T1000 (cell line): ENCODE data around the gene KCNJ12.
"Not testable (repeated sequence)": the region's sequence is repeated elsewhere in the genome, so short reads cannot be mapped to it uniquely, and the experiment has no call there.

Experiments
- DNase-seq: peaks from one replicate; lab custom pipeline; 2025; ENCODE audit warnings: mixed read lengths; lab: John Stamatoyannopoulos, UW

The KCNJ12 gene

GRCh38 chr17:21422311-21423189 is 46.4 kb downstream of the KCNJ12 start:
- DNase-seq: not testable (repeated sequence)

- not testable (repeated sequence) for DNase-seq
Measured at GRCh38 chr17:21423190-21423493, 47.0 kb downstream of the KCNJ12 start.

GRCh38 chr17:21424697-21425096 is 48.5 kb downstream of the KCNJ12 start:
- DNase-seq: not testable (repeated sequence)

- DNase-seq: no peak
Measured at GRCh38 chr17:21425321-21425720, 49.2 kb downstream of the KCNJ12 start.

DNA sequence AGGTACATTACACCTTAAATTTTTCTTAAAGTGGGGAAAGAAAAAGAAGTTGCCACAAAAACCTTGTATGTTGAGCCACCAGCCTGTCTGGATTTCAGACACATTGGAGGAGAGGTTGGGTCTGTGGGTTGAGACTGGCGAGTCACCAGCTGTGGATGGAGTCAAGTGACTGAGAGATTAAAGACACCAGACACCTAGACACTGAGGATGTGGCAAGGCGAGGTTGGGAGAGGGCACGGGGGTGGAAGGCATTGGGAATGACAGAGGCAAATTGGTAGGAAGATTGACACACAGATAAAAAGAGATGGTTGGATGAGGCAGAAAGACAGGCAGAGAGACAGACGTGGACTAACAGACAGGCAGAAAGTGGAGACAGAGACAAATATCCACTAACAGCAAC is 49.6 kb downstream of the KCNJ12 start:
- no peak for DNase-seq

GRCh38 chr17:21426246-21426645 is 50.1 kb downstream of the KCNJ12 start:
- not testable (repeated sequence) for DNase-seq

- DNase-seq: not testable (repeated sequence)
Measured at GRCh38 chr17:21426876-21427275, 50.7 kb downstream of the KCNJ12 start.

DNA sequence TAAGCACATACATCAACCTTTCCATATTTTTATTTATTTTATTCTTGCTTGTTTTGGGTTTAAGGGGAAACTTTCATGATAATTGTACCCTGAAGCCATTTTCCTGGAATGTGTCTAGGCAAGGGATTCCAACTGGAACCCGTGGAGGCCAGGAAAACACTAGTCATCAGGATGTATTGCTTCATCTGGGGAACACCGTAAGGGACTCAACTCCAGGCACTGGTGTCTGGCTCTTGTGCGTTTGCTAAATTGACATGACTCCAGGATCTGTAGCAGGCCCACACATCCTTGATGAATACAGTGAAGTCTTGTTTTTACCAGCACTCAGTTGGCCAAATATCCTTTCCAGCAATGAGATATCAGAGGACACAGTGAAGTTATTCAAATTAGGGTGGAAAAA is 51.6 kb downstream of the KCNJ12 start:
- not testable (repeated sequence) for DNase-seq

DNA sequence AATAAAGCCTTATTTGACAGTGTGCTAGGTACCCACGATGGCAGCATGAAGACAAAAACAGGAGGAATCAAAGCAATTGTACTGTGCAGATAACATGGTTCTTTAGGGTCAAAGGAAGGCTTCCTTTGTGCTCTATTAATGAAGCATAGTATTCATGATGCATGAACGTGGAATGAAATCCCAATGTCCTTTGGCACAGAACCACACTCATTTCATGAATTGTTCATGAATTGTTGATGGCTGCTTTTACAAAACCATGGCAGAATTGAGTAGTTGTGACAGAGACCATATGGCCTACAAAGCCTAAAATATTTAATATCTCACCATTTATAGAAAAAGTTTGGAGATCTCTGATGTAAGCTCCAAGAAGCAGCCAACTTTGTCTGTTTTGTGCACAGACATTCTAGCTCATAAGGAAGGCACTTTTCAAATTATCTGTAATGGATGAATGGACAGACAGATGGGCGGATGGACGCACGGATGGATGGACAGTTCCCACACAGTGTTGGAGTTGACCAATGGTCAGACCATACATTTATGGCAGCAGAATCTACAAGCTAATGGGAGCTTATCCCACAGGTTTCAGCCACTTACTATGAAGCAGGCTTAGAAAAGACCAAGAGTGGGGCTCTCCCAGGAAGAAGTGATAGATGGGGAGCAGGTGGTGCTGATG is 52.7 kb downstream of the KCNJ12 start:
- DNase-seq: not testable (repeated sequence)

DNA sequence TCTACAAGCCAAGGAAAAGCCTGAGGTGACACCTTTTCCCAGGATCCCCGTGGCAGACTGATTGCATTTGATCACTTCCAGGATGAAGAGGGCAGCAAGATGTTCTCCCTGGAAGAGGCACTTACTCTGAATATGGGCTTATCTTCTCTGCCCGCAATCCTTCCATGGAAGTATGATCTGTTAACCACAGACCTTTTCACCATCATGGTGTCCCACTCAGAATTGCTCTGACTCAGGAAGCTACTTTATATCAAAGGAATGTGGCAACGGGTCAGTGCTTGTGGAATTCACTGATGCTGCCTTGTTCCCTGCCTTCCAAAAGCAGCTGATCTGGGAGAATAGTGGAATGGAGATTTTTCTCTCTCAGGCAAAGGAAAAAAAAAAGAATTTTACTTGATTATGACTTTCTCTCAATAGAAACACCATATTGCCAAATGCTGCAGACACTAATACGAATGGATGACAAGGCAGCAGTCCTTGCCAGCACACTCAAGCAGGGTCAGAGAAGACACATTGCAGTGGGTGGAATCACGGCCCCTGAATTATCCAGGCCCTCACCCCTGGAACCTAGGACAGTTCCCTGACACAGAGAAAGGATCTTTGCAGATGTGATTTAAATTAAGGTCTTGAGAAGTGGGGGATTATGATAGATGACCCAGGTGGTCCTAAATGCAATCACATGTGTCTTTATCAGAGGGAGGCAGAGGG is 53.9 kb downstream of the KCNJ12 start:
- DNase-seq: not testable (repeated sequence)

GRCh38 chr17:21433971-21434370 is 57.8 kb downstream of the KCNJ12 start:
- DNase-seq: not testable (repeated sequence)

DNA sequence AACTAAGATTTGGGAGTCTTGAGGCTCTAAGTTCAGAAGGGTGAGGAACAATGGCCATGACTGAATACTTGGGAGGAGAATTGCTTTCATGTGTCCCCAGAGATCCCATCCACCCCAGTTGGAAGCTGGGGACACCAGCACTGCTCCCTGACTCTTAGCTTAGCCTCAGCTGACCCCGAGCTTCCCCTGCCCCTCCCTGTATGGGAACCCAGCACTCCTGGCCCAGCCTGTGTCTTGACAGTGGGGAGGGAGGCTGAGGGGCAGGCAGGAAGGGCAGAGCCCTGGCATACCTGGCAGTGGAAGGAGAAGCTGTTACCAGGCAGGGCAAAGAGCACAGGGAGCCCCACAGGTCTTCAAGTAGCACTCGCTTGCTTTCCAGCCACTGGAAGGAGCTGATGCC is 58.8 kb downstream of the KCNJ12 start:
- DNase-seq: not testable (repeated sequence)

DNA sequence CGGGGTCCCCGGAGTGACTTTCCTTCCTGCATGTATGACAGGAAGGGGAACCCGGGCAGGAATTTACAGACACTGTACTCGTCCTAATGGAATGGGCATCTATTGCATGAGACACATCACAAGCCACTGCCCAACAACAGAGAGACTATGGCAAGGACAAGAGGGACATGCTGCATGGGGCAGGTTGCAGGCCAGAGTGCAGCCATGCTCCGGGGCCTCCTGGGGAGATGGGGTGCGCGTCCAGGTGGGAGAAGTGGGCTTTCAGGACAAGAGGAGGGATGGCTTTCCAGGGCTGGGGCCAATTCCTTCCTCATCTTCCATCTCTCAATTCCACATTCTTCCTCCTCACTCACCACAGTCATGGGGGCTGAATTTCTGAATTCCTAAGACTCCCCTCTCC is 60.3 kb downstream of the KCNJ12 start:
- not testable (repeated sequence) for DNase-seq

GRCh38 chr17:21436883-21437836 is 61.0 kb downstream of the KCNJ12 start:
- DNase-seq: not testable (repeated sequence)

- DNase-seq: not testable (repeated sequence)
Measured at GRCh38 chr17:21438316-21439014, 62.3 kb downstream of the KCNJ12 start.

GRCh38 chr17:21439015-21439336 is 62.8 kb downstream of the KCNJ12 start:
- not testable (repeated sequence) for DNase-seq

DNA sequence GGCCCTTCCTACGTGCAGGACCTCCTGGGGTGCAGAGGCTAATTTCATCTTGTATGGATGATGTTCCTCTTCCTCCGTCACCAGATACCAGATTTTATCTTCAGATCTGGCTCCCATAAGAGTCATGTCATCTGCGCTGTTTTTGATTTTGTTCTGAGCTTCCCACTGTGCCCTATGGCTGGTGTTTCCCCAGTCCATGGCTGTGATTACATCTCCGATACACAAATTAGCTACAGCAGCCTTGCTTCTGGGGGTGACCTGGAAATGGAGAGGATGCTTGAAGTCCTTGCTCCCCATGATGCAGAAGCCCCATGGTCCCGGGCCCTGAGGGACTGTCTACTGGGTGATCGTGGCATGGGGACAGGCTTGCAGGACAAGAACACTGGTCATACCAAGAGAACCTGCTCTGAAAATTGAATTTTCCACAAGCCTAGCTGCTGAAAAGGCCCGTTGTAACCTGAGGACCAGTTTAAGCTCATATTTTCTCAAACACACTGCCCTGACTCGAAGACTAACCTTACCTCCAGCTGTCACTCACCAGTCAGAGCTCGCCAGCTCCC is 69.0 kb downstream of the KCNJ12 start:
- DNase-seq: no peak

DNA sequence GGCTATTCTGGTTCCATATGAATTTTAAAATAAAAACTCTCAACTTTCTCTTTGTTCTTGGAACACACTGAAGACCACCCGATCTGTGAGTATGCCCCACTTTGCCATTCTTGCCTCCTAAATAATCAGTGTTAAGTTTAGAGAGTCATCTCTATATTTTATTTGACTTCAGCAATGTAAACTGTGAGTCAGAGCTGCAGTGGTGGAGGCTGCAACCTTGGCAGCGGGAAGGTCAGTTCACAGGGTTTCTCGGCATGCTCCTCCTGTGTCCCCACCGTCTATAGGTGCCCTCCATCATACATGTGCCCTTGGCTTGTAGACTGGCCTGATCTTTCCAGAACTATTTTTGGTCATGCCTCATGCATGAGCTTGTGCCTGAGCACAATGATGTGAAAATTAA is 71.4 kb downstream of the KCNJ12 start:
- not testable (repeated sequence) for DNase-seq

GRCh38 chr17:21449891-21450290 is 73.7 kb downstream of the KCNJ12 start:
- not testable (repeated sequence) for DNase-seq

GRCh38 chr17:21451975-21452374 is 75.8 kb downstream of the KCNJ12 start:
- DNase-seq: no peak
